ENCODE results near the gene ADD2. TPM values are rescaled to one million over a fixed set of nuclear protein-coding genes. Genes with fewer than 3 reads are reported as not detected.

ADD2 gene
- total RNA-seq, 1 experiment from 2014 or later = 5.6 TPM

- ChIA-PET CTCF (no interaction called here), POLR2A (ENCODE audit: low non-redundant PET) (no interaction called here)
- intact Hi-C loops (cut with micrococcal nuclease; ENCODE audit: unreplicated experiment) = loop anchor here (1.0 kb wide), 2 partner anchors 308 to 345 kb away; no protein-coding TSS in a partner anchor
Measured at GRCh38 chr2:70648961-70649360, 119.0 kb downstream of the ADD2 start.

GRCh38 chr2:70647873-70648481, 120.0 kb downstream of the ADD2 start:
- no TSS peak for BruUV-seq (replicated peaks)
- Histone ChIP-seq H3K9me3 (ENCODE audit: low read depth, low read length, poor library complexity, severe bottlenecking) (no peaks in the 10 kb centered on the region), H3K4me3 (ENCODE audit: low read depth, low read length, poor library complexity, severe bottlenecking) (no peak overlapping the region), H3K27me3 (replicated peaks; ENCODE audit: insufficient read depth, low read depth, low read length, poor library complexity) (no peaks in the 10 kb centered on the region), H3K27ac (ENCODE audit: low read depth, low read length, poor library complexity, severe bottlenecking) (no peak overlapping the region), H3K4me1 (ENCODE audit: insufficient read depth, low read length, poor library complexity, severe bottlenecking) (no peaks in the 10 kb centered on the region), H3K36me3 (ENCODE audit: insufficient read depth, low read length, poor library complexity, severe bottlenecking) (no peaks in the 10 kb centered on the region)
- TF ChIP-seq CTCF (conservative IDR thresholded peaks at IDR 0.05; ENCODE audit: low read depth, low read length) (peak; percentile 93), EZH2 (IDR thresholded peaks at IDR 0.05; ENCODE audit: borderline replicate concordance, low read depth, low read length, poor library complexity, severe bottlenecking) (no peak)
- peak; percentile 72 for DNase-seq (ENCODE audit: low spot score)
- CTCF ChIA-PET = interaction anchor here (4.5 kb wide), 1 partner anchor 344 kb away, joined by 31 read pairs; no protein-coding TSS in a partner anchor
- intact Hi-C loops (cut with micrococcal nuclease; ENCODE audit: unreplicated experiment) = loop anchor here (1.0 kb wide), 2 partner anchors 307 to 344 kb away; no protein-coding TSS in a partner anchor
- POLR2A ChIA-PET (ENCODE audit: low non-redundant PET) = no interaction called here

More at GRCh38 chr2:70648961-70649360, 119.0 kb downstream of the ADD2 start:
- no peaks in the 10 kb centered on the region for H3K9me3 ChIP-seq (ENCODE audit: low read depth, low read length, poor library complexity, severe bottlenecking)
- no peak overlapping the region for H3K27ac ChIP-seq (ENCODE audit: low read depth, low read length, poor library complexity, severe bottlenecking)
- no peak for TF ChIP-seq EZH2 (IDR thresholded peaks at IDR 0.05; ENCODE audit: borderline replicate concordance, low read depth, low read length, poor library complexity, severe bottlenecking)
- TF ChIP-seq CTCF (conservative IDR thresholded peaks at IDR 0.05; ENCODE audit: low read depth, low read length) = no peak
- no peaks in the 10 kb centered on the region for H3K4me1 ChIP-seq (ENCODE audit: insufficient read depth, low read length, poor library complexity, severe bottlenecking)
- no peaks in the 10 kb centered on the region for H3K27me3 ChIP-seq (replicated peaks; ENCODE audit: insufficient read depth, low read depth, low read length, poor library complexity)
- BruUV-seq (replicated peaks) = no TSS peak
- no peak overlapping the region for H3K4me3 ChIP-seq (ENCODE audit: low read depth, low read length, poor library complexity, severe bottlenecking)
- no peak for DNase-seq (ENCODE audit: low spot score)
- H3K36me3 ChIP-seq (ENCODE audit: insufficient read depth, low read length, poor library complexity, severe bottlenecking) = no peaks in the 10 kb centered on the region

- H3K27me3 ChIP-seq (replicated peaks; ENCODE audit: insufficient read depth, low read depth, low read length, poor library complexity) = no peaks in the 10 kb centered on the region
- H3K36me3 ChIP-seq (ENCODE audit: insufficient read depth, low read length, poor library complexity, severe bottlenecking) = no peaks in the 10 kb centered on the region
- no peak overlapping the region for H3K27ac ChIP-seq (ENCODE audit: low read depth, low read length, poor library complexity, severe bottlenecking)
- CTCF ChIA-PET = interaction anchor here (4.5 kb wide), 1 partner anchor 342 kb away, joined by 31 read pairs; no protein-coding TSS in a partner anchor
- intact Hi-C loops (cut with micrococcal nuclease; ENCODE audit: unreplicated experiment) = no loop called here
- BruUV-seq (replicated peaks) = no TSS peak
- no peaks in the 10 kb centered on the region for H3K9me3 ChIP-seq (ENCODE audit: low read depth, low read length, poor library complexity, severe bottlenecking)
- no peak for DNase-seq (ENCODE audit: low spot score)
- H3K4me1 ChIP-seq (ENCODE audit: insufficient read depth, low read length, poor library complexity, severe bottlenecking) = no peaks in the 10 kb centered on the region
- no peak for TF ChIP-seq CTCF (conservative IDR thresholded peaks at IDR 0.05; ENCODE audit: low read depth, low read length)
- TF ChIP-seq EZH2 (IDR thresholded peaks at IDR 0.05; ENCODE audit: borderline replicate concordance, low read depth, low read length, poor library complexity, severe bottlenecking) = no peak
- no peak overlapping the region for H3K4me3 ChIP-seq (ENCODE audit: low read depth, low read length, poor library complexity, severe bottlenecking)
- POLR2A ChIA-PET (ENCODE audit: low non-redundant PET) = no interaction called here
Measured at GRCh38 chr2:70646420-70646818, 121.6 kb downstream of the ADD2 start.
